Measurements from ENCODE around the gene EPB41L4B. TPM values are rescaled to one million over a fixed set of nuclear protein-coding genes. Genes with fewer than 3 reads are reported as not detected.
A peak's percentile ranks its signal among the peaks of the same experiment; 100 is the strongest.

The EPB41L4B gene
- total and polyA plus RNA-seq, 2 donors (not counting 1 experiment from before 2014, with no cell fraction given) = 0.56 to 2.8 TPM

DNA sequence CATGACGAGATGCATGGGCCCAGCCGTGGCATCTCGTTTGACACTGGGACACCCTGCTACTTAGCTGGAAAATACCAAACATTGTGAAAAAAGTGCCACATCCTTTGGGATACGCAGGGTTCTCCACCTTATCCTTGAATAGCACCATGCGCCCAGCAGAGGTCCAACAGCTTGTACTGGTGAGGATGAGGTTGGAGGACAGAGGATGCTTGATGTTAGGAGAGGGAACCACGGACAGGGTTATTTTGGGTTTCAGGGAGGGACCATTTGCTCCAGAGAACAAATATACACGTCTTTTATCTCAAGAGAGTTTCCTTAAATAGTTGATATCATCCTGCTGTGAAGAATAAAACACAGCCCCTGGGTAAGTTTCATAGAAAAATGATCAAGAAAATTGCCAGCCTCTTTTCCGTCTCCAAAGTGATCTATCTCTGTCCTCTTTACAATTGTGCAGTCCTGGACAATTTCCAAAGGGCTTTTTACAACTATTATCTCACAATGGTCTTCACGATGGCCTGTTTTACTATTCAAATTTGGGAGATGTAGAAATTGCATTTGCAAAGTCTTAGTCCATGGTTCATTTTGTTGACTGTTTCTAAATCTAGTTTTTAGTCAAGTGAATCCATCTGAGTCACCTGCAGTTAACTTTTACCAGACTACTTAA lies 133.9 kb downstream of the EPB41L4B start:
- Histone ChIP-seq H3K79me2 (ENCODE audit: control insufficient read depth, insufficient read depth, low read length) (no peaks in the 10 kb centered on the region), H3K27ac (ENCODE audit: insufficient read depth, low read length) (no peak overlapping the region), H3K4me1 (ENCODE audit: control insufficient read depth, extremely low read depth, insufficient read depth, low read length) (no peaks in the 10 kb centered on the region), H3K27me3 (ENCODE audit: control insufficient read depth, insufficient read depth, low read length) (no peaks in the 10 kb centered on the region), H3K9ac (ENCODE audit: insufficient read depth, low read length) (no peak overlapping the region), H2AFZ (ENCODE audit: low read length) (no peak overlapping the region), H3K4me3 (replicated peaks in 1 of 4; ENCODE audit: control extremely low read depth in 1 of 4, insufficient read depth in 1 of 4, low read depth in 3 of 4, low read length in 4 of 4) (no peak overlapping the region), H3K36me3 (ENCODE audit: control insufficient read depth, insufficient read depth, low read length) (no peaks in the 10 kb centered on the region), H3K4me2 (ENCODE audit: extremely low read depth, insufficient read depth, low read length) (no peak overlapping the region), H4K20me1 (ENCODE audit: control insufficient read depth, extremely low read depth, insufficient read depth, low read length) (no peaks in the 10 kb centered on the region), H3K9me3 (ENCODE audit: control insufficient read depth, insufficient read depth, low read depth, low read length) (no peaks in the 10 kb centered on the region)
- no peak for DNase-seq (ENCODE audit: low read depth in 2 of 2)
- TF ChIP-seq EZH2 (IDR thresholded peaks at IDR 0.05; ENCODE audit: low read length, missing control alignments) = no peak
- TF ChIP-seq, protein P1, sequence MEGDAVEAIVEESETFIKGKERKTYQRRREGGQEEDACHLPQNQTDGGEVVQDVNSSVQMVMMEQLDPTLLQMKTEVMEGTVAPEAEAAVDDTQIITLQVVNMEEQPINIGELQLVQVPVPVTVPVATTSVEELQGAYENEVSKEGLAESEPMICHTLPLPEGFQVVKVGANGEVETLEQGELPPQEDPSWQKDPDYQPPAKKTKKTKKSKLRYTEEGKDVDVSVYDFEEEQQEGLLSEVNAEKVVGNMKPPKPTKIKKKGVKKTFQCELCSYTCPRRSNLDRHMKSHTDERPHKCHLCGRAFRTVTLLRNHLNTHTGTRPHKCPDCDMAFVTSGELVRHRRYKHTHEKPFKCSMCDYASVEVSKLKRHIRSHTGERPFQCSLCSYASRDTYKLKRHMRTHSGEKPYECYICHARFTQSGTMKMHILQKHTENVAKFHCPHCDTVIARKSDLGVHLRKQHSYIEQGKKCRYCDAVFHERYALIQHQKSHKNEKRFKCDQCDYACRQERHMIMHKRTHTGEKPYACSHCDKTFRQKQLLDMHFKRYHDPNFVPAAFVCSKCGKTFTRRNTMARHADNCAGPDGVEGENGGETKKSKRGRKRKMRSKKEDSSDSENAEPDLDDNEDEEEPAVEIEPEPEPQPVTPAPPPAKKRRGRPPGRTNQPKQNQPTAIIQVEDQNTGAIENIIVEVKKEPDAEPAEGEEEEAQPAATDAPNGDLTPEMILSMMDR (conservative IDR thresholded peaks at IDR 0.05 in 1 of 2, IDR thresholded peaks at IDR 0.05 in 1 of 2; ENCODE audit: low read depth in 1 of 2, low read length in 2 of 2) = no peak

DNA sequence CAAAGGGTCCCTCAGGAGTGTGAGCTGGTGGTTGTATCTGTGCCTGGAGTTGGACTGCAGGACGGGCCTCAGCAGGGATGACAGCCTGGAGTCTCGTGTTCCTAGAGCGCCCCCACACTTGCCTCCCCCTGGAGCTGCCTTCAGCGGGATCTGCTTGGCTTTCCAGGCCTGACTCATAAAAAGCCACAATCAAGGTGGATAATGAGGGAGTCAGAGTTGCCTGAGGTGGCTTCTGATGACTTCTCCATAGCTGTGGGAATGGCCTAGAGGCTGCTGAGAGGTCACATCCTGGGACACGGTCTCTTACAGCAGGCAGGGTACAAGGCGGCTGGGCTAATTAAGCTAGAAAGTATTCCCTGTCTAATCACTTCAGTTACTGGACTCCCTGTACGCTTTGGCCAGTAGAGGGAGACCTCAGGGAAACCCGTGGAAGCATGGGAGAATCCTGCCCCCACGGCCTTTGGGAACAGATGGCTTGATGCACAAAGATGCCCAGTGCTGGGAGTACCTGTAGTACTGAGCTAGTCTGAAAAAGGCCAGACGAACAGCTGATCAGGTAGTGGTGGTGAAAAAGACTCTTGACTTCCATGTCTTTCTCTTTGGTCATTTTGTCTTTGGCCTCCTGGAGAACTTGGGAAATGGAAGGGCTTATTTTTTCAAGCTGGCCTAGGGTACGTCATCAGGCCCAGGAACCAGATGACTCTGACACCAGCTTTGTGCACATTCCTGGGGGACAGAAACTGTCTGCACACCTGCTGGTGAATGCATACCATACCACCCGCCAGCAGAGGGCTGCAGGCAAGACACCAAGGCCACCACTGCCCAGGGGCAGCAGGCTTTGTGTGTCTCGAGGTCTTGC lies 137.7 kb downstream of the EPB41L4B start:
- Histone ChIP-seq H3K4me3 (replicated peaks in 1 of 4; ENCODE audit: control extremely low read depth in 1 of 4, insufficient read depth in 1 of 4, low read depth in 3 of 4, low read length in 4 of 4) (no peak overlapping the region), H3K27me3 (ENCODE audit: control insufficient read depth, insufficient read depth, low read length) (peaks cover 6% of the 10 kb centered on the region), H4K20me1 (ENCODE audit: control insufficient read depth, extremely low read depth, insufficient read depth, low read length) (no peaks in the 10 kb centered on the region), H3K9ac (ENCODE audit: insufficient read depth, low read length) (no peak overlapping the region), H3K27ac (ENCODE audit: insufficient read depth, low read length) (no peak overlapping the region), H3K4me1 (ENCODE audit: control insufficient read depth, extremely low read depth, insufficient read depth, low read length) (no peaks in the 10 kb centered on the region), H3K36me3 (ENCODE audit: control insufficient read depth, insufficient read depth, low read length) (no peaks in the 10 kb centered on the region), H3K9me3 (ENCODE audit: control insufficient read depth, insufficient read depth, low read depth, low read length) (no peaks in the 10 kb centered on the region), H3K79me2 (ENCODE audit: control insufficient read depth, insufficient read depth, low read length) (no peaks in the 10 kb centered on the region), H3K4me2 (ENCODE audit: extremely low read depth, insufficient read depth, low read length) (no peak overlapping the region), H2AFZ (ENCODE audit: low read length) (no peak overlapping the region)
- no peak for TF ChIP-seq EZH2 (IDR thresholded peaks at IDR 0.05; ENCODE audit: low read length, missing control alignments)
- TF ChIP-seq, protein P1 (conservative IDR thresholded peaks at IDR 0.05 in 1 of 2, IDR thresholded peaks at IDR 0.05 in 1 of 2; ENCODE audit: low read depth in 1 of 2, low read length in 2 of 2) = peak; percentile 41 to 65
- peak; percentile 23 to 35 for DNase-seq (ENCODE audit: low read depth in 2 of 2)

DNA sequence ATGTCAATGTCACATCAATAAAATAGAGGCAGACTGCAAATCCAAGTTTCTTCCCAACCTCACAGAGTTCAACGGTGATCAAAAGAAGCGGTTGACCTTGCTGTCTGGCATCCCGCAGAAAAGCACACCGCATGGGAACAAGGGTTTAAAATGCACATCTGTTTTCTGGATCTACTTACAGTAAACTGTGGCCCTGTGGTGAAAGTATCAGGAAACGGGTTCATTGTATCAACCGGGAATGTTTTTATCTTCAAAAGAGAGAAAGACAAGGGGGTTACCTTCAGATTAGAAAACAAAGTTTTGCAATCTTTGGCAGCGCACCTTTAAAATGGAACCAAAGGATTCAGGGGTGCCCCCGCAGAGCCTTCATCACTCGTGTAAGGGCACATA lies 138.3 kb downstream of the EPB41L4B start:
- peaks cover 6% of the 10 kb centered on the region for H3K27me3 ChIP-seq (ENCODE audit: control insufficient read depth, insufficient read depth, low read length)
- H3K9ac ChIP-seq (ENCODE audit: insufficient read depth, low read length) = no peak overlapping the region
- no peak overlapping the region for H2AFZ ChIP-seq (ENCODE audit: low read length)
- H3K4me1 ChIP-seq (ENCODE audit: control insufficient read depth, extremely low read depth, insufficient read depth, low read length) = no peaks in the 10 kb centered on the region
- H3K36me3 ChIP-seq (ENCODE audit: control insufficient read depth, insufficient read depth, low read length) = no peaks in the 10 kb centered on the region
- no peak overlapping the region for H3K27ac ChIP-seq (ENCODE audit: insufficient read depth, low read length)
- H3K4me2 ChIP-seq (ENCODE audit: extremely low read depth, insufficient read depth, low read length) = no peak overlapping the region
- H3K4me3 ChIP-seq (replicated peaks in 1 of 4; ENCODE audit: control extremely low read depth in 1 of 4, insufficient read depth in 1 of 4, low read depth in 3 of 4, low read length in 4 of 4) = no peak overlapping the region
- H4K20me1 ChIP-seq (ENCODE audit: control insufficient read depth, extremely low read depth, insufficient read depth, low read length) = no peaks in the 10 kb centered on the region
- H3K9me3 ChIP-seq (ENCODE audit: control insufficient read depth, insufficient read depth, low read depth, low read length) = no peaks in the 10 kb centered on the region
- no peaks in the 10 kb centered on the region for H3K79me2 ChIP-seq (ENCODE audit: control insufficient read depth, insufficient read depth, low read length)
- no peak for TF ChIP-seq EZH2 (IDR thresholded peaks at IDR 0.05; ENCODE audit: low read length, missing control alignments)
- TF ChIP-seq, protein P1 (conservative IDR thresholded peaks at IDR 0.05 in 1 of 2, IDR thresholded peaks at IDR 0.05 in 1 of 2; ENCODE audit: low read depth in 1 of 2, low read length in 2 of 2) = no peak
- no peak for DNase-seq (ENCODE audit: low read depth in 2 of 2)
